ENCODE results near the gene DYSF.

Gene DYSF

GRCh38 chr2:71727562-71727961, 274.2 kb downstream of the DYSF start:
- DNase-seq (ENCODE audit: low spot score), result no peak

GRCh38 chr2:71728036-71728435, 274.7 kb downstream of the DYSF start:
- no peak for DNase-seq (ENCODE audit: low spot score)

GRCh38 chr2:71730785-71731383, 277.5 kb downstream of the DYSF start:
- DNase-seq (ENCODE audit: low spot score), result no peak

GRCh38 chr2:71734620-71735019, 281.3 kb downstream of the DYSF start:
- no peak for DNase-seq (ENCODE audit: low spot score)

GRCh38 chr2:71735676-71736075, 282.3 kb downstream of the DYSF start:
- DNase-seq (ENCODE audit: low spot score), result no peak
